Stimulated activated CD4-positive, alpha-beta T cell treated with anti-CD3 and anti-CD28 coated beads, Interleukin-4, amount 100 ng/mL, for 24 hours (primary cell): ENCODE data around the gene CCL25.
"Not testable (repeated sequence)": the region's sequence is repeated elsewhere in the genome, so short reads cannot be mapped to it uniquely, and the experiment has no call there.

Experiments used
- DNase-seq: peaks from one replicate; pipeline ENCODE4 v3.0.0-alpha.2; 2020

CCL25 gene, protein sequence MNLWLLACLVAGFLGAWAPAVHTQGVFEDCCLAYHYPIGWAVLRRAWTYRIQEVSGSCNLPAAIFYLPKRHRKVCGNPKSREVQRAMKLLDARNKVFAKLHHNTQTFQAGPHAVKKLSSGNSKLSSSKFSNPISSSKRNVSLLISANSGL

GRCh38 chr19:8052464-8052859, at the start of gene CCL25:
TSS of gene CCL25 (plus strand) at chr19:8052760. CDS start at chr19:8053050, 290 bp downstream.
- DNase-seq = no peak

- no peak for DNase-seq
These were observed 48.6 kb upstream of the CCL25 start for GRCh38 chr19:8004001-8004400.

GRCh38 chr19:8004723-8005513, 47.6 kb upstream of the CCL25 start:
- DNase-seq = peak; percentile 32

- peak; percentile 88 for DNase-seq
These were observed 46.9 kb upstream of the CCL25 start, which contains the start of gene ELAVL1 for GRCh38 chr19:8005534-8006256. TSS of gene ELAVL1 (minus strand) at chr19:8005641. CDS start at chr19:7991815, 13,826 bp downstream.

GRCh38 chr19:8017808-8018207, 34.8 kb upstream of the CCL25 start:
- DNase-seq = peak; percentile 44

- no peak for DNase-seq
These were observed 31.9 kb upstream of the CCL25 start for GRCh38 chr19:8020681-8021080.

DNA sequence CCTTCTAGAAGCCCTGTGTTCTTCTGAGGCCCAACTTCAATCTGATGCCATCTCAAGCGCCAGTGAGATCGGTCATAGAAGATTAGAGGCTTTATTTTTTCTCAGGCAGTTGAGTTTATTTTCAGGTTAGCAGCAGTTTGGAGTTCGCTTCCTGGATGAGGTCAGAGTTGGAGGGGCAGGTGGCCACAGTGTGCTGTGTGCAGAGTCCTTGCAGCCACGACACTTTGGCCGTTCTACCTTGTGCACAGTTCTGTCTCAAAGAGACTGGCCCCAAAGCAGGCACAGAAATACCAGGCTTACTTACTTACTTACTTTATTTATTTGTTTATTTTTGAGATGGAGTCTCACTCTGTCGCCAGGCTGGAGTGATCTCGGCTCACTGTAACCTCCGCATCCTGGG, 31.2 kb upstream of the CCL25 start:
- no peak for DNase-seq

GRCh38 chr19:8022275-8022674, 30.3 kb upstream of the CCL25 start:
- no peak for DNase-seq

DNA sequence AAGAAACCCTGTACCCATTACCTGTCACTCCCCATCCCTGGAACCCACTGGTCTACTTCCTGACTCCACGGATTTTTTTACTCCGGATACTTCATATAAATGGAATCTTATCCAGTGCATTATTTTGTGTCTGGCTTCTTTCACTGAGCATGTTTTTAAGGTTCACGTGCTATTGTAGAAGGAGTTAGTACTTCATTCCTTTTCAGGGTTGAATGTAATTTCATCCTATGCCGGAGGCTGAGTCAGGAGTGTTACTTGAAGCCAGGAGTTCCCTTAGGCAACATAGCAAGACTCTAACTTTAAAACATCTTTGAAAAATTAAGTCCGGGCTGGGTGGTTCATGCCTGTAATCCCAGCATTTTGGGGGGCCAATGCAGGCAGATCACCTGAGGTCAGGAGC, 29.2 kb upstream of the CCL25 start:
- DNase-seq = no peak

GRCh38 chr19:8024256-8024655, 28.3 kb upstream of the CCL25 start:
- DNase-seq = not testable (repeated sequence)

GRCh38 chr19:8025316-8025715, 27.2 kb upstream of the CCL25 start:
- no peak for DNase-seq

GRCh38 chr19:8028951-8029491, 23.5 kb upstream of the CCL25 start:
- DNase-seq = no peak

GRCh38 chr19:8030960-8031359, 21.6 kb upstream of the CCL25 start:
- DNase-seq = no peak

GRCh38 chr19:8033287-8034177, 19.0 kb upstream of the CCL25 start:
- not testable (repeated sequence) for DNase-seq

GRCh38 chr19:8034178-8034525, 18.4 kb upstream of the CCL25 start:
- no peak for DNase-seq

- DNase-seq = no peak
These were observed 16.0 kb upstream of the CCL25 start for GRCh38 chr19:8036434-8037099.

DNA sequence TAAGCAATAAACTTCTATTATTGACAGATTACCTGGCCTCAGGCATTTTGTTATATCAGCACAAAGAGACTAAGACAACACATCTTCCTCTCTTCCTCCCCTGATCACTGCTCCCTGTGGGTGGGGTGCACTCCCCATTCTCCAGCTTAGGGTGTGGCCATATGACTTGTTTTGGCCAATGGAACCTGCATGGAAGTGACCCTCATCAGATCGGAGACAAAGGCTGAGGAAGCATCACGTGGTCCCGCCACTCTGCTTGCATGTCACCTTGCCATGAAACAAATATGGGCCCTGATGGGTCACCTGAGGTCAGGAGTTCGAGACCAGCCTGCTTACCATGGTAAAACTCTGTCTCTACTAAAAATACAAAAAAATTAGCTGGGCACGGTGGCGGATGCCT, 13.7 kb upstream of the CCL25 start:
- no peak for DNase-seq

DNA sequence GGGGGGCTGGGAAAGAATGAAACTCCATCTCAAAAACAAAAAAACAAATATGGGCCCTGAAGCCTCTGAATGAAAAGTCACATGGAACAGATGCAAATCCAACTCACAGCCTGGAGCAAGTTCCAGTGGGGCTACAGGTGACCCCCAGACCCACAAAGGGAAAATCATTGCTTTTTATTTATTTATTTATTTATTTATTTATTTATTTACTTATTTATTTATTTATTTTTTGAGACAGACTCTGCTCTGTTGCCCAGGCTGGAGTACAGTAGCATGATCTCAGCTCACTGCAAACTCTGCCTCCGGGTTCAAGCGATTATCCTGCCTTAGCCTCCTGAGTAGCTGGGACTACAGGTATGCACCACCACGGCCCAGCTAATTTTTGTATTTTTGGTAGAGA, 13.3 kb upstream of the CCL25 start:
- DNase-seq = no peak

GRCh38 chr19:8041531-8041931, 11.0 kb upstream of the CCL25 start:
- DNase-seq = no peak

DNA sequence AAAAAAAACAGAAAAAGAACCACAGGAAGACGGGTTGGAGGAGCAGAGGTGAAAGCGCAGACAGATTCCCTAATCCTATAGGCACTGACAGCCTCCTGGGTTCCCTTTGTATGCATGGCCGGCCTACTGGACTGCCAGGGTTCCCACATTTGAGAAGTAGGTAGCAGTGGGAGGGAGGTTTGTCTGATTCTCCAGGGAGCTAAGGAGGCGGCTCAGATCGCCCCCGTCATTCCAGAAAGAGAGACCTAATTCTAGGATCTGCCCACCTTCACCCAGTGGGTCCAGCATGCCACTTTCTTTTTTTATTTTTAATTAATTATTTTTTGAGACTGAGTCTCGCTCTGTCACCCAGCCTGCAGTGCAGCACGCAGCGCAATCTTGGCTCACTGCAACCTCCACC, 9.7 kb upstream of the CCL25 start:
- no peak for DNase-seq

DNA sequence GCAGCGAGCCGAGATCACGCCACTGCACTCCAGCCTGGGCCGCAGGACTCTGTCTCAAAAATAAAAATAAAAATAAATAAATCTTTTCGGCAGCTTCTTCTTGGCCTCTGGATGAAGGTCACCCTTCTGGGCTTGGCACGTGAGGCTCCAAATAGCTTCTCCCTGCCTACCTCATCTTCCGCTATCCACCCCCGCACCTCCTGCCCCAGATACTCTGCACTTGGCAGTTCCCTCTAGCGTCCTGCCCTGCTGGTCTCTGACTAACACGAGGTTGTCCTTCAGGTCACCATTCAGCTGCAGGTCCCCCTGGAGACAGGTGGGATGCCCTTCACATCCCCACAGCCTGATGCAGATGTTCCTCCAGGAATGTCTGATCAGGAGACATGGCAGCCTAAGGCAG, 8.5 kb upstream of the CCL25 start:
- no peak for DNase-seq
